Body of pancreas (tissue), 4 donors: Measurements from ENCODE around the gene NGEF.

Experiments used
- POLR2A ChIP-seq, 3 donors: fragments of 450-650 bp; IDR thresholded peaks; one replicate each; pipeline ENCODE4 v1.6.1; 2016; ENCODE audit warnings: antibody characterized with exemption in 3 of 3, mild to moderate bottlenecking in 2 of 3
- TF ChIP-seq, protein P1 (sequence below), 7 experiments: fragments of 450-650 bp in 4 of 7; fragments of 200-600 bp in 3 of 7; sonication (generic) in 3 of 7; IDR thresholded peaks; one replicate each; pipeline ENCODE4 v1.5.1; 2016 to 2019; ENCODE audit warnings: antibody characterized with exemption in 7 of 7

DNA sequence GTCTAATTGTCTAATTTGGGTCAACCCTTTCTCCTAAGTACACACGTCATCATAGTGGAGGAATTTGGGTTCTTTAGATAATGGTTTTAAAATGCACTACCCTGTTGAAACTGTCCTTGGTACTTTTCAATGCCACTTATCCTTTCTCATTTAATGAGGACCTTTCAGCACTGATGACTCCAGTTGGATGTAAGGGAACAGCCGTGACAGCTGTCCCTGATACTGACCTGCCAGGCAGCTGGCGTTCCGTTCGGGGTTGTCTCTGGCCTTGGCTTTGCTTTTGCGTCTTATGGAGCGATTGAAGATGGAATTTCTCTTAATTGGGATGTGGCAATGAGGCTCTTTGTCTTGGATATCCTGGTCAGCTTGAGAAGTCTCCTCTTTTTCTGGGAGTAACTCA lies 38.7 kb downstream of the NGEF start:
- no peak for TF ChIP-seq POLR2A (IDR thresholded peaks at IDR 0.05)
- TF ChIP-seq, protein P1, sequence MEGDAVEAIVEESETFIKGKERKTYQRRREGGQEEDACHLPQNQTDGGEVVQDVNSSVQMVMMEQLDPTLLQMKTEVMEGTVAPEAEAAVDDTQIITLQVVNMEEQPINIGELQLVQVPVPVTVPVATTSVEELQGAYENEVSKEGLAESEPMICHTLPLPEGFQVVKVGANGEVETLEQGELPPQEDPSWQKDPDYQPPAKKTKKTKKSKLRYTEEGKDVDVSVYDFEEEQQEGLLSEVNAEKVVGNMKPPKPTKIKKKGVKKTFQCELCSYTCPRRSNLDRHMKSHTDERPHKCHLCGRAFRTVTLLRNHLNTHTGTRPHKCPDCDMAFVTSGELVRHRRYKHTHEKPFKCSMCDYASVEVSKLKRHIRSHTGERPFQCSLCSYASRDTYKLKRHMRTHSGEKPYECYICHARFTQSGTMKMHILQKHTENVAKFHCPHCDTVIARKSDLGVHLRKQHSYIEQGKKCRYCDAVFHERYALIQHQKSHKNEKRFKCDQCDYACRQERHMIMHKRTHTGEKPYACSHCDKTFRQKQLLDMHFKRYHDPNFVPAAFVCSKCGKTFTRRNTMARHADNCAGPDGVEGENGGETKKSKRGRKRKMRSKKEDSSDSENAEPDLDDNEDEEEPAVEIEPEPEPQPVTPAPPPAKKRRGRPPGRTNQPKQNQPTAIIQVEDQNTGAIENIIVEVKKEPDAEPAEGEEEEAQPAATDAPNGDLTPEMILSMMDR (IDR thresholded peaks at IDR 0.05) = no peak
